Motor neuron (in vitro differentiated cells): Measurements from ENCODE around the gene GRK5. TPM values are rescaled to one million over a fixed set of nuclear protein-coding genes. Genes with fewer than 3 reads are reported as not detected.
A peak's percentile ranks its signal among the peaks of the same experiment; 100 is the strongest.

Source experiments
- ATAC-seq, 8 experiments: fragments of 200-7000 bp; cut with Tn5 transposase; replicated peaks in 6 of 8; 2 replicates each; pipeline ENCODE4 v1.8.0; 2021; ENCODE audit warnings: mild to moderate bottlenecking in 8 of 8, moderate library complexity in 8 of 8
- H3K27ac ChIP-seq, 2 donors: fragments of 250-450 bp; sonication (Bioruptor Pico); 2 replicates each; pipeline ENCODE4 v1.9.0; 2021; ENCODE audit warnings: antibody characterized with exemption in 2 of 2, mild to moderate bottlenecking in 2 of 2, moderate library complexity in 1 of 2
- H3K4me1 ChIP-seq, 2 donors: fragments of 250-450 bp; sonication (Bioruptor Pico); replicated peaks in 1 of 2; 2 replicates each; pipeline ENCODE4 v1.6.1; 2021; ENCODE audit warnings: antibody characterized with exemption in 2 of 2, mild to moderate bottlenecking in 2 of 2, moderate library complexity in 1 of 2
- H3K4me3 ChIP-seq, 5 donors: fragments of 250-450 bp; sonication (Bioruptor Pico); 2 replicates each; pipeline ENCODE4 v1.9.0; 2021; ENCODE audit warnings: antibody characterized with exemption in 5 of 5, mild to moderate bottlenecking in 5 of 5, moderate library complexity in 4 of 5
- WGBS, 10 experiments: fragments of 450-650 bp; shearing (Covaris generic); methylation state at CpG; one replicate each; pipeline ENCODE4 v1.0.0; 2022; 5-methylcytosine and 5-hydroxymethylcytosine counted together
- in situ Hi-C, 9 experiments: fragments of 400-800 bp; cut with MboI; loops; one replicate each; pipeline ENCODE4 v1.15.0; 2021; ENCODE audit warnings: low sequenced_read_pairs in 9 of 9, low pct_unique_long_range_greater_than_20kb in 2 of 9; ENCODE audit not compliant: unreplicated experiment in 9 of 9
- total RNA-seq, 8 experiments: library from RNA; unstranded; fragments of 300-600 nt; gene quantifications; 2 replicates each; pipeline versions ENCODE4 v1.2.3 to v1.2.4, GENCODE V29; 2022

GRK5 gene
- total RNA-seq, 8 experiments from 2014 or later, result 4.0 to 27.2 (median 11.1) TPM

- in situ Hi-C loops, result no loop called here
- Histone ChIP-seq H3K4me3 (no peak overlapping the region), H3K27ac (no peak overlapping the region), H3K4me1 (peaks cover 12 to 22% of the 10 kb centered on the region in 2 donors)
- WGBS, 10 experiments, result 90 to 100% methylated on average over 2 of the region's 10 CpGs; no CpG with 5 or more reads in 8 of the 10 experiments
- no peak for ATAC-seq
Observed at GRCh38 chr10:119326167-119326566, 118.8 kb downstream of the GRK5 start.

- WGBS, 10 experiments, result 80 to 100% (median 98%) methylated on average over 1 to 6 of the region's 14 CpGs; no CpG with 5 or more reads in 6 of the 10 experiments
- ATAC-seq, result no peak
- Histone ChIP-seq H3K4me3 (no peak overlapping the region), H3K27ac (no peak overlapping the region), H3K4me1 (peaks cover 12 to 26% of the 10 kb centered on the region in 2 donors)
- in situ Hi-C loops, result no loop called here
Observed at GRCh38 chr10:119327096-119327745, 119.8 kb downstream of the GRK5 start.

- no peak for ATAC-seq
- 94% methylated on average over 2 of the region's 2 CpGs; no CpG with 5 or more reads in 9 of the 10 experiments for WGBS, 10 experiments
- H3K4me1 ChIP-seq, result peaks cover 9 to 22% of the 10 kb centered on the region in 2 donors
- H3K4me3 ChIP-seq, result no peak overlapping the region
- in situ Hi-C loops, result no loop called here
- no peak overlapping the region for H3K27ac ChIP-seq
Observed at GRCh38 chr10:119328223-119328622, 120.9 kb downstream of the GRK5 start.

- Histone ChIP-seq H3K4me3 (no peak overlapping the region), H3K4me1 (peaks cover 10 to 25% of the 10 kb centered on the region in 2 donors), H3K27ac (no peak overlapping the region)
- in situ Hi-C loops, result no loop called here
- peak in 3 of 8 experiments; percentile 98 to 99 (median 99) for ATAC-seq
- no CpG with 5 or more reads among the region's 5 CpGs for WGBS, 10 experiments
Observed at GRCh38 chr10:119330342-119330741, 123.0 kb downstream of the GRK5 start.

- H3K4me1 ChIP-seq, result peaks cover 15 to 30% of the 10 kb centered on the region in 2 donors
- in situ Hi-C loops, result no loop called here
- WGBS, 10 experiments, result 88 to 100% (median 90%) methylated on average over 2 to 5 of the region's 15 CpGs; no CpG with 5 or more reads in 6 of the 10 experiments
- ATAC-seq, result peak in 3 of 8 experiments; percentile 36 to 65 (median 42)
- H3K27ac ChIP-seq, result peak overlapping the region in 1 of 2 donors; percentile 69
- H3K4me3 ChIP-seq, result no peak overlapping the region
Observed at GRCh38 chr10:119331061-119331460, 123.7 kb downstream of the GRK5 start.

- in situ Hi-C loops, result no loop called here
- peaks cover 24 to 36% of the 10 kb centered on the region in 2 donors for H3K4me1 ChIP-seq
- no peak overlapping the region for H3K27ac ChIP-seq
- no peak for ATAC-seq
- WGBS, 10 experiments, result 60 to 100% (median 96%) methylated on average over 2 to 4 of the region's 8 CpGs; no CpG with 5 or more reads in 7 of the 10 experiments
- H3K4me3 ChIP-seq, result no peak overlapping the region
Observed at GRCh38 chr10:119333146-119333792, 125.9 kb downstream of the GRK5 start.

- peak in 5 of 8 experiments; percentile 63 to 83 (median 75) for ATAC-seq
- in situ Hi-C loops, result no loop called here
- Histone ChIP-seq H3K4me3 (no peak overlapping the region), H3K4me1 (peaks cover 24 to 36% of the 10 kb centered on the region in 2 donors), H3K27ac (peak overlapping the region in 1 of 2 donors; percentile 46)
- WGBS, 10 experiments, result 2 to 100% (median 45%) methylated on average over 2 to 7 of the region's 10 CpGs; no CpG with 5 or more reads in 2 of the 10 experiments
Observed at GRCh38 chr10:119335671-119336353, 128.4 kb downstream of the GRK5 start.

- Histone ChIP-seq H3K4me1 (peaks cover 24 to 30% of the 10 kb centered on the region in 2 donors), H3K4me3 (no peak overlapping the region), H3K27ac (peak overlapping the region in 1 of 2 donors; percentile 46)
- ATAC-seq, result no peak
- 44 to 92% (median 72%) methylated on average over 2 to 10 of the region's 17 CpGs; no CpG with 5 or more reads in 6 of the 10 experiments for WGBS, 10 experiments
- in situ Hi-C loops, result no loop called here
Observed at GRCh38 chr10:119336599-119336998, 129.2 kb downstream of the GRK5 start.

- Histone ChIP-seq H3K4me1 (peaks cover 24 to 33% of the 10 kb centered on the region in 2 donors), H3K4me3 (no peak overlapping the region), H3K27ac (no peak overlapping the region)
- 0 to 100% (median 80%) methylated on average over 1 to 3 of the region's 4 CpGs; no CpG with 5 or more reads in 3 of the 10 experiments for WGBS, 10 experiments
- in situ Hi-C loops, result no loop called here
- no peak for ATAC-seq
Observed at GRCh38 chr10:119337223-119337622, 129.9 kb downstream of the GRK5 start.

GRCh38 chr10:119337796-119338432 lies 130.5 kb downstream of the GRK5 start:
- H3K27ac ChIP-seq, result no peak overlapping the region
- ATAC-seq, result peak in 2 of 8 experiments; percentile 46 to 49
- 67 to 100% (median 90%) methylated on average over 1 to 6 of the region's 8 CpGs; no CpG with 5 or more reads in 1 of the 10 experiments for WGBS, 10 experiments
- in situ Hi-C loops, result no loop called here
- peaks cover 24 to 33% of the 10 kb centered on the region in 2 donors for H3K4me1 ChIP-seq
- no peak overlapping the region for H3K4me3 ChIP-seq

GRCh38 chr10:119339109-119339508 lies 131.7 kb downstream of the GRK5 start:
- 54 to 100% (median 89%) methylated on average over 1 to 8 of the region's 9 CpGs; no CpG with 5 or more reads in 2 of the 10 experiments for WGBS, 10 experiments
- Histone ChIP-seq H3K4me3 (no peak overlapping the region), H3K4me1 (peaks cover 24 to 27% of the 10 kb centered on the region in 2 donors), H3K27ac (no peak overlapping the region)
- peak in 2 of 8 experiments; percentile 35 to 57 for ATAC-seq
- in situ Hi-C loops, result no loop called here

GRCh38 chr10:119340893-119341458 lies 133.6 kb downstream of the GRK5 start:
- WGBS, 10 experiments, result 80 to 100% (median 96%) methylated on average over 1 to 8 of the region's 10 CpGs; no CpG with 5 or more reads in 1 of the 10 experiments
- no peak overlapping the region for H3K27ac ChIP-seq
- no peak overlapping the region for H3K4me3 ChIP-seq
- in situ Hi-C loops, result no loop called here
- ATAC-seq, result no peak
- peaks cover 11% of the 10 kb centered on the region in 2 donors for H3K4me1 ChIP-seq
